Kidney (tissue), 14 donors: ENCODE measurements around the gene TAF4B. TPM values are rescaled to one million over a fixed set of nuclear protein-coding genes. Genes with fewer than 3 reads are reported as not detected.

ENCODE experiments used
- DNase-seq, 5 donors: peaks; one replicate each; pipeline ENCODE4 v3.0.0-alpha.2; 2013 to 2020
- FAIRE-seq: peaks from 2 replicates; lab custom pipeline; 2012; peaks lifted over from hg19 to GRCh38; lab: Jason Lieb, UNC
- H3K27ac ChIP-seq, 2 donors: one replicate each; pipeline ENCODE4 v1.7.0; 2013; ENCODE audit warnings: low read depth in 2 of 2, low read length in 2 of 2, inconsistent platforms in 1 of 2
- H3K27me3 ChIP-seq: one replicate; pipeline ENCODE4 v1.7.1; 2013; ENCODE audit warnings: low read length, inconsistent platforms; ENCODE audit not compliant: control insufficient read depth, insufficient read depth
- H3K36me3 ChIP-seq, 3 donors: one replicate each; pipeline versions ENCODE4 v1.7.0 to v1.7.1; 2013; ENCODE audit warnings: low read length in 3 of 3, control low read depth in 1 of 3, inconsistent platforms in 1 of 3; ENCODE audit not compliant: insufficient read depth in 3 of 3, control insufficient read depth in 2 of 3
- H3K4me1 ChIP-seq, 3 donors: one replicate each; pipeline versions ENCODE4 v1.7.0 to v1.7.1; 2013; ENCODE audit warnings: low read length in 3 of 3, inconsistent platforms in 1 of 3, low read depth in 1 of 3; ENCODE audit not compliant: control insufficient read depth in 2 of 3, insufficient read depth in 2 of 3
- H3K4me3 ChIP-seq, 3 donors: one replicate each; pipeline versions ENCODE4 v1.7.0 to v1.8.1; 2013; ENCODE audit warnings: low read length in 3 of 3, control low read depth in 1 of 3, inconsistent platforms in 1 of 3
- H3K9ac ChIP-seq, 3 donors: one replicate each; pipeline versions ENCODE4 v1.7.0 to v1.7.1; 2013; ENCODE audit warnings: low read length in 3 of 3, control low read depth in 1 of 3, inconsistent platforms in 1 of 3
- H3K9me3 ChIP-seq, 3 donors: one replicate each; pipeline versions ENCODE4 v1.7.0 to v1.7.1; 2013; ENCODE audit warnings: low read length in 3 of 3, control low read depth in 1 of 3, inconsistent platforms in 1 of 3; ENCODE audit not compliant: control insufficient read depth in 2 of 3, insufficient read depth in 1 of 3
- CTCF ChIP-seq: IDR thresholded peaks from 3 replicates; pipeline ENCODE4 v1.5.1; 2012; ENCODE audit warnings: mild to moderate bottlenecking, moderate library complexity, borderline replicate concordance; ENCODE audit not compliant: insufficient read depth; ENCODE audit errors: extremely low read depth
- intact Hi-C: fragments of 100-400 bp; cut with DNase I; formaldehyde crosslinking; loops from one replicate; pipeline ENCODE4 v1.11.1; 2022
- polyA plus RNA-seq: library from polyadenylated mRNA; stranded (reverse); fragments of 350-450 nt; fragmentation: Illumina TruSeq; extraction: RNeasy Lipid Tissue Mini Kit (QIAGEN cat#74804); gene quantifications from one replicate; pipeline ENCODE4 v1.2.3, GENCODE V29; 2014; ENCODE audit warnings: low read depth, low replicate concordance; ENCODE audit not compliant: insufficient read depth
- total RNA-seq: library from RNA; stranded (reverse); fragmentation: NEBNext Ultra II Directional; extraction: Animal tissue kit (Norgen Biotek cat#: 25700); gene quantifications from one replicate; pipeline ENCODE4 v1.2.1, GENCODE V29; 2021
- donor health status: control.
- donor health status: control.
- donor health status: control.
- donor health status: control.
- donor health status: control.
- donor health status: DM: yes; HTN: yes; CAD: no.
- donor health status: Normal renal cell carcinoma (clear cell type).

Gene TAF4B
- total and polyA plus RNA-seq, 2 donors from 2014 or later: 1.7 to 4.9 TPM

GRCh38 chr18:26407736-26408601 is 181.7 kb downstream of the TAF4B start:
- H3K9ac ChIP-seq: no peak overlapping the region
- H3K4me3 ChIP-seq: no peak overlapping the region
- intact Hi-C loops: no loop called here
- no peaks in the 10 kb centered on the region for H3K9me3 ChIP-seq
- no peak for TF ChIP-seq CTCF
- DNase-seq: no peak
- no peak for FAIRE-seq
- no peaks in the 10 kb centered on the region for H3K4me1 ChIP-seq
- H3K27me3 ChIP-seq: no peaks in the 10 kb centered on the region
- H3K27ac ChIP-seq: no peak overlapping the region
- no peaks in the 10 kb centered on the region for H3K36me3 ChIP-seq

- DNase-seq: no peak
- Histone ChIP-seq H3K9me3 (no peaks in the 10 kb centered on the region), H3K27me3 (no peaks in the 10 kb centered on the region), H3K4me3 (no peak overlapping the region), H3K4me1 (no peaks in the 10 kb centered on the region), H3K9ac (no peak overlapping the region), H3K27ac (no peak overlapping the region), H3K36me3 (no peaks in the 10 kb centered on the region)
- FAIRE-seq: no peak
- intact Hi-C loops: no loop called here
- TF ChIP-seq CTCF: no peak
Measured at GRCh38 chr18:26409091-26409490, 182.8 kb downstream of the TAF4B start.

- TF ChIP-seq CTCF: no peak
- Histone ChIP-seq H3K9me3 (no peaks in the 10 kb centered on the region), H3K27me3 (no peaks in the 10 kb centered on the region), H3K27ac (no peak overlapping the region), H3K4me1 (no peaks in the 10 kb centered on the region), H3K4me3 (no peak overlapping the region), H3K36me3 (no peaks in the 10 kb centered on the region), H3K9ac (no peak overlapping the region)
- FAIRE-seq (no peak), DNase-seq (no peak)
- intact Hi-C loops: no loop called here
Measured at GRCh38 chr18:26414901-26415440, 188.7 kb downstream of the TAF4B start.
